Erythroblast (primary cell): ENCODE results near the gene MELTF.

Experiments used
- GATA1 ChIP-seq: IDR thresholded peaks from 2 replicates; pipeline ENCODE4 v1.6.1; 2011; ENCODE audit warnings: low read depth, mild to moderate bottlenecking, control low read depth, low read length, moderate library complexity
- POLR2A ChIP-seq: IDR thresholded peaks from 2 replicates; pipeline ENCODE4 v1.6.1; 2011; ENCODE audit warnings: mild to moderate bottlenecking, low read length

DNA sequence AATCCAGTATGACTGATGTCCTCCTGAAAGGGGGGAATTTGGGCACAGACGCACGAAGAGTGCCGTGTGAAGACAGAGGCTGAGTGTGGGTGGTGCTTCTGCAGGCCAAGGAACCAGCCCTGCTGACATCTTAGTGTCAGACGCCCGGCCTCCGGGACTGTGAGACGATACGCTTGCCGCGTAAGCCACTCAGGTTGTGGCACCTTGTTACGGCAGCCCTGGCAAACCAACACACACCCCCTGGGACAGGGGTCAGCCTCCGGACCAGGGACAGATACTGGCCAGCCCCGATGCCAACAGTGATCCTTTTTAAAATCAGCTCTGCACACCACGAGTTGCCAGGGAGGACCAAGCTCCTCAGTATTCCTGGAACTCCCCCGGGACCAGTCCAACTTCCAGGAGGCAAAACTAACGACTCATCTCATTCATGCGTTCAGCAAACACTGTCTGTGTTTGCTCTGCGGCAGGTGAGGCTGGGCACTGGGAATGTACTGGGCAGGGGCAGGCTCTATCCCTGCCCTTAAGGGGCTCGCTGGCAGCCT is 39.8 kb downstream of the MELTF start:
- TF ChIP-seq POLR2A: no peak
- TF ChIP-seq GATA1: no peak
